ENCODE measurements around the gene NAA80.

- no peak for TF ChIP-seq CTCF (IDR thresholded peaks at IDR 0.05; ENCODE audit: low read depth, low read length, poor library complexity, severe bottlenecking)
- no peak for TF ChIP-seq EZH2phosphoT487 (IDR thresholded peaks at IDR 0.05; ENCODE audit: borderline replicate concordance, low read length)
Observed at GRCh38 chr3:50278880-50279224, 20.4 kb downstream of the NAA80 start, which contains the start of gene LSMEM2.

Measured in DOHH2 (cell line).